ENCODE results near the gene ZRANB1.

GRCh38 chr10:125020871-125021270, 78.9 kb downstream of the ZRANB1 start:
- TF ChIP-seq CTCF (conservative IDR thresholded peaks at IDR 0.05; ENCODE audit: low read length) (no peak), EZH2phosphoT487 (IDR thresholded peaks at IDR 0.05; ENCODE audit: borderline replicate concordance, low read depth, low read length) (no peak)

Measured in OCI-LY7 (cell line).